ENCODE results near the gene COL2A1. TPM values are rescaled to one million over a fixed set of nuclear protein-coding genes. Genes with fewer than 3 reads are reported as not detected.

COL2A1 gene
- total and polyA plus RNA-seq, 9 of the 15 experiments (the other 6 are each of a cell fraction or from before 2014, with no cell fraction given) = 0.46 TPM; not detected in 8

DNA sequence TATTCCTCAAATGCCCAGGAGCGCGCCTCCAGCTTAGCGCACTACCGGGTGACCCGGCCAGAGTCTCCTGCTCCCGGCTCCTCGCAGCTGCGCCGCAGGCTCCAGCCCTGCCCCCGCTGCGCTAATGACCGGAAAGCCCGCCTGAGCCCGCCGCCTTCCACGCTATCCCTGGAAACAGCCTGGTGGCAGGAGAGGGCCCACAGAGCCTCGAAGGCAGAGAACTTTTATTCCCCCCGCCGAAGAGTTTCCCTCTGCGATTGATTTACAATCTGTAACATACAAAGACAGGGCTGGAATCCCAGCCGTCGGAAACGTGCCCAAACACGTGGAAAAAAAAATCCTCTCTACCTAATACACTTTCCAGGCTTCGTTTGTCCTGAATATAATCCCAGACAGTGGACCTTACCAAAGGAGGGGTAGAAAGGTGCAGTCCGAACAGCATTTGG lies 1.5 kb downstream of the COL2A1 start (continued):
- TF ChIP-seq, protein P1, sequence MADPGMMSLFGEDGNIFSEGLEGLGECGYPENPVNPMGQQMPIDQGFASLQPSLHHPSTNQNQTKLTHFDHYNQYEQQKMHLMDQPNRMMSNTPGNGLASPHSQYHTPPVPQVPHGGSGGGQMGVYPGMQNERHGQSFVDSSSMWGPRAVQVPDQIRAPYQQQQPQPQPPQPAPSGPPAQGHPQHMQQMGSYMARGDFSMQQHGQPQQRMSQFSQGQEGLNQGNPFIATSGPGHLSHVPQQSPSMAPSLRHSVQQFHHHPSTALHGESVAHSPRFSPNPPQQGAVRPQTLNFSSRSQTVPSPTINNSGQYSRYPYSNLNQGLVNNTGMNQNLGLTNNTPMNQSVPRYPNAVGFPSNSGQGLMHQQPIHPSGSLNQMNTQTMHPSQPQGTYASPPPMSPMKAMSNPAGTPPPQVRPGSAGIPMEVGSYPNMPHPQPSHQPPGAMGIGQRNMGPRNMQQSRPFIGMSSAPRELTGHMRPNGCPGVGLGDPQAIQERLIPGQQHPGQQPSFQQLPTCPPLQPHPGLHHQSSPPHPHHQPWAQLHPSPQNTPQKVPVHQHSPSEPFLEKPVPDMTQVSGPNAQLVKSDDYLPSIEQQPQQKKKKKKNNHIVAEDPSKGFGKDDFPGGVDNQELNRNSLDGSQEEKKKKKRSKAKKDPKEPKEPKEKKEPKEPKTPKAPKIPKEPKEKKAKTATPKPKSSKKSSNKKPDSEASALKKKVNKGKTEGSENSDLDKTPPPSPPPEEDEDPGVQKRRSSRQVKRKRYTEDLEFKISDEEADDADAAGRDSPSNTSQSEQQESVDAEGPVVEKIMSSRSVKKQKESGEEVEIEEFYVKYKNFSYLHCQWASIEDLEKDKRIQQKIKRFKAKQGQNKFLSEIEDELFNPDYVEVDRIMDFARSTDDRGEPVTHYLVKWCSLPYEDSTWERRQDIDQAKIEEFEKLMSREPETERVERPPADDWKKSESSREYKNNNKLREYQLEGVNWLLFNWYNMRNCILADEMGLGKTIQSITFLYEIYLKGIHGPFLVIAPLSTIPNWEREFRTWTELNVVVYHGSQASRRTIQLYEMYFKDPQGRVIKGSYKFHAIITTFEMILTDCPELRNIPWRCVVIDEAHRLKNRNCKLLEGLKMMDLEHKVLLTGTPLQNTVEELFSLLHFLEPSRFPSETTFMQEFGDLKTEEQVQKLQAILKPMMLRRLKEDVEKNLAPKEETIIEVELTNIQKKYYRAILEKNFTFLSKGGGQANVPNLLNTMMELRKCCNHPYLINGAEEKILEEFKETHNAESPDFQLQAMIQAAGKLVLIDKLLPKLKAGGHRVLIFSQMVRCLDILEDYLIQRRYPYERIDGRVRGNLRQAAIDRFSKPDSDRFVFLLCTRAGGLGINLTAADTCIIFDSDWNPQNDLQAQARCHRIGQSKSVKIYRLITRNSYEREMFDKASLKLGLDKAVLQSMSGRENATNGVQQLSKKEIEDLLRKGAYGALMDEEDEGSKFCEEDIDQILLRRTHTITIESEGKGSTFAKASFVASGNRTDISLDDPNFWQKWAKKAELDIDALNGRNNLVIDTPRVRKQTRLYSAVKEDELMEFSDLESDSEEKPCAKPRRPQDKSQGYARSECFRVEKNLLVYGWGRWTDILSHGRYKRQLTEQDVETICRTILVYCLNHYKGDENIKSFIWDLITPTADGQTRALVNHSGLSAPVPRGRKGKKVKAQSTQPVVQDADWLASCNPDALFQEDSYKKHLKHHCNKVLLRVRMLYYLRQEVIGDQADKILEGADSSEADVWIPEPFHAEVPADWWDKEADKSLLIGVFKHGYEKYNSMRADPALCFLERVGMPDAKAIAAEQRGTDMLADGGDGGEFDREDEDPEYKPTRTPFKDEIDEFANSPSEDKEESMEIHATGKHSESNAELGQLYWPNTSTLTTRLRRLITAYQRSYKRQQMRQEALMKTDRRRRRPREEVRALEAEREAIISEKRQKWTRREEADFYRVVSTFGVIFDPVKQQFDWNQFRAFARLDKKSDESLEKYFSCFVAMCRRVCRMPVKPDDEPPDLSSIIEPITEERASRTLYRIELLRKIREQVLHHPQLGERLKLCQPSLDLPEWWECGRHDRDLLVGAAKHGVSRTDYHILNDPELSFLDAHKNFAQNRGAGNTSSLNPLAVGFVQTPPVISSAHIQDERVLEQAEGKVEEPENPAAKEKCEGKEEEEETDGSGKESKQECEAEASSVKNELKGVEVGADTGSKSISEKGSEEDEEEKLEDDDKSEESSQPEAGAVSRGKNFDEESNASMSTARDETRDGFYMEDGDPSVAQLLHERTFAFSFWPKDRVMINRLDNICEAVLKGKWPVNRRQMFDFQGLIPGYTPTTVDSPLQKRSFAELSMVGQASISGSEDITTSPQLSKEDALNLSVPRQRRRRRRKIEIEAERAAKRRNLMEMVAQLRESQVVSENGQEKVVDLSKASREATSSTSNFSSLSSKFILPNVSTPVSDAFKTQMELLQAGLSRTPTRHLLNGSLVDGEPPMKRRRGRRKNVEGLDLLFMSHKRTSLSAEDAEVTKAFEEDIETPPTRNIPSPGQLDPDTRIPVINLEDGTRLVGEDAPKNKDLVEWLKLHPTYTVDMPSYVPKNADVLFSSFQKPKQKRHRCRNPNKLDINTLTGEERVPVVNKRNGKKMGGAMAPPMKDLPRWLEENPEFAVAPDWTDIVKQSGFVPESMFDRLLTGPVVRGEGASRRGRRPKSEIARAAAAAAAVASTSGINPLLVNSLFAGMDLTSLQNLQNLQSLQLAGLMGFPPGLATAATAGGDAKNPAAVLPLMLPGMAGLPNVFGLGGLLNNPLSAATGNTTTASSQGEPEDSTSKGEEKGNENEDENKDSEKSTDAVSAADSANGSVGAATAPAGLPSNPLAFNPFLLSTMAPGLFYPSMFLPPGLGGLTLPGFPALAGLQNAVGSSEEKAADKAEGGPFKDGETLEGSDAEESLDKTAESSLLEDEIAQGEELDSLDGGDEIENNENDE (IDR thresholded peaks at IDR 0.05; ENCODE audit: low read depth, low read length) = no peak
- TF ChIP-seq NRF1 (conservative IDR thresholded peaks at IDR 0.05 in 1 of 2, IDR thresholded peaks at IDR 0.05 in 1 of 2) = peak; percentile 29 to 33; a peak in 2 of 4 replicates
